RWPE1 (cell line): ENCODE measurements around the gene TXNDC5.

Experiments
- CTCF ChIA-PET: fragments of 350-600 bp; sonication (Branson Sonifier 250); formaldehyde crosslinking; extraction: SDS; loops from one replicate; lab custom pipeline; 2021; lab: Yijun Ruan, JAX
- POLR2A ChIA-PET: fragments of 400-600 bp; formaldehyde crosslinking; extraction: SDS; loops from one replicate; lab custom pipeline; 2020; ENCODE audit warnings: antibody characterized with exemption; ENCODE audit not compliant: low non-redundant PET; lab: Yijun Ruan, JAX
- DNase-seq: peaks from one replicate; pipeline ENCODE4 v3.0.0; 2012; ENCODE audit warnings: low spot score
- H3K27ac ChIP-seq: fragments of 450-650 bp; 2 replicates; pipeline ENCODE4 v1.5.1; 2017
- TF ChIP-seq, protein P1 (sequence below): fragments of 450-650 bp; conservative IDR thresholded peaks from 2 replicates; pipeline ENCODE4 v1.5.1; 2017; ENCODE audit warnings: low read depth, mild to moderate bottlenecking

TXNDC5 gene

DNA sequence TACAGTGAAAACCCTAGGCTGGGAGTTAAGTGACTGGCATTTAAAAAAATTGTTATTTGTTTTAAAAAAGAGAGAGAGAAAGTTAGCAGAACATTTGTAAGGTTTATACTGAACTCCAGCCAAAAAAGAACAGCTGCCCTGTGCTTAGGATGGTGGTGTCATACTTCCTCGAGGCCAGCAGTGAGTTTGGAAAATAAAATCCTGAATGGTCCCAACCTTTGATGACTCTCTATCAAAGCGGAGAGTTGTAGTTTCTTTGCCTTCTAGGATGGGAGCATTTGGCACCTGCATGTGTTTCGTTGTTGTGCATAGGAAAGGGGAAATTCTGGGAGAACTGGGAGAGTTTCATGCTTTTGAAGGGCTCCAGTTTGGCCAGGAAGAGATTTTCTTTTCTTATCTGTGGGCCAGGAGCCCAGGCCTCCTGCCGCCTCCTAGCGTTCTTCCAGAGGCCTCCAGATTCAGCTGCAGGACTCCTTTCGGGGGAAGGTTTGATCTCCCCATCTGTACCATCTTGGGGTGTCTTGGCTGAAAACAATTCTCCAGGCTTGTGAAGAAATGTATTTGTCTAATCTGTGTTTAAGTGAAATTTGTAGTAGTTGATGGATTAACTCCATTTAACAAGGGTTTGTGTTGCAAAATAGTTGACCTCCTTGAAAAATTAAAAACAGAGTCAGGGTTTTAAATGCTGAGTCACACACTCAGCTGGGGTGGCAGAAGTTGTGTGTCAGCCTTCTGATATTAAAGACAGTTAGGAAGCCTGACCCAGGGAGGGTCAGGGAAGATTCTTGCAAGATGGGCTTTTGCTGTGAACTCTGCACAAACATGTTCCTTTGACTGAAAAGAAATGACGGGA, 63.4 kb downstream of the TXNDC5 start:
- TF ChIP-seq, protein P1, sequence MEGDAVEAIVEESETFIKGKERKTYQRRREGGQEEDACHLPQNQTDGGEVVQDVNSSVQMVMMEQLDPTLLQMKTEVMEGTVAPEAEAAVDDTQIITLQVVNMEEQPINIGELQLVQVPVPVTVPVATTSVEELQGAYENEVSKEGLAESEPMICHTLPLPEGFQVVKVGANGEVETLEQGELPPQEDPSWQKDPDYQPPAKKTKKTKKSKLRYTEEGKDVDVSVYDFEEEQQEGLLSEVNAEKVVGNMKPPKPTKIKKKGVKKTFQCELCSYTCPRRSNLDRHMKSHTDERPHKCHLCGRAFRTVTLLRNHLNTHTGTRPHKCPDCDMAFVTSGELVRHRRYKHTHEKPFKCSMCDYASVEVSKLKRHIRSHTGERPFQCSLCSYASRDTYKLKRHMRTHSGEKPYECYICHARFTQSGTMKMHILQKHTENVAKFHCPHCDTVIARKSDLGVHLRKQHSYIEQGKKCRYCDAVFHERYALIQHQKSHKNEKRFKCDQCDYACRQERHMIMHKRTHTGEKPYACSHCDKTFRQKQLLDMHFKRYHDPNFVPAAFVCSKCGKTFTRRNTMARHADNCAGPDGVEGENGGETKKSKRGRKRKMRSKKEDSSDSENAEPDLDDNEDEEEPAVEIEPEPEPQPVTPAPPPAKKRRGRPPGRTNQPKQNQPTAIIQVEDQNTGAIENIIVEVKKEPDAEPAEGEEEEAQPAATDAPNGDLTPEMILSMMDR = no peak
- no peak for DNase-seq
- H3K27ac ChIP-seq = no peak overlapping the region
- POLR2A ChIA-PET = no interaction called here
- CTCF ChIA-PET = interaction anchor here (0.6 kb wide), 1 partner anchor 269 kb away, joined by 3 read pairs; no protein-coding TSS in a partner anchor

DNA sequence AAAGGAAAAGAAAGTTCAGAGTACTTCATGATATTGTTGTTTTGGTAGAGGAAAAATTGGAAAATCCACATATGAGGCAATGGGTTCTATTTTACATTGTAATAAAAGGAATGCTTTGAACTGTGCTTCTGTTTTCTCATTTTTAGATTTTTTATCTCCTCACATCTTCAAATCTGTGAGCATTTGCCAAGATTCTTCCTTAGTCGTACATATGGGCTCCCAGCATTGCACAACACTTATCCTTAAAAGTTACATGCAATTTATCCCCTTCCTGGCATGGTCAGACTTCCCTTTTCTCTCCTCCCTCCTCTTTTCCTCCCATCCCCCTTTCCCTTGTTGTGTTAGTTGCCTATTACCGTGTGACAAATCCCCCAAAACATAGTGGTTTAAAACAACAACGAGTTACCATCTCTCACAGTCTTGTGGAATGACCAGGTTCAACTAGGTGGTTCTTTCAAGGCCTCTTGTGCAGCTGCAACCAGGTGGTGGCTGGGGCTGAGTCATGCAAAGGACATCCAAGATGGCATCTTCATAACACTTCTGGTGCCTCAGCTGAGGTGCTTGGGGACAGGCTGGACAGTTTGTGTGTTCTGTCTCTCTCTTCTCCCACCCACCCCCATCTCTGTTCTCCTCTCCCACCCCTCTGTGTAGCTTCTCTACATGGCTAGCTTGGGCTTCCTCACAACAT, 68.7 kb downstream of the TXNDC5 start:
- ChIA-PET POLR2A (no interaction called here), CTCF (interaction anchor here (0.6 kb wide), 1 partner anchor 144 kb away, joined by 3 read pairs; no protein-coding TSS in a partner anchor)
- H3K27ac ChIP-seq = no peak overlapping the region
- DNase-seq = no peak
- TF ChIP-seq, protein P1 = no peak

DNA sequence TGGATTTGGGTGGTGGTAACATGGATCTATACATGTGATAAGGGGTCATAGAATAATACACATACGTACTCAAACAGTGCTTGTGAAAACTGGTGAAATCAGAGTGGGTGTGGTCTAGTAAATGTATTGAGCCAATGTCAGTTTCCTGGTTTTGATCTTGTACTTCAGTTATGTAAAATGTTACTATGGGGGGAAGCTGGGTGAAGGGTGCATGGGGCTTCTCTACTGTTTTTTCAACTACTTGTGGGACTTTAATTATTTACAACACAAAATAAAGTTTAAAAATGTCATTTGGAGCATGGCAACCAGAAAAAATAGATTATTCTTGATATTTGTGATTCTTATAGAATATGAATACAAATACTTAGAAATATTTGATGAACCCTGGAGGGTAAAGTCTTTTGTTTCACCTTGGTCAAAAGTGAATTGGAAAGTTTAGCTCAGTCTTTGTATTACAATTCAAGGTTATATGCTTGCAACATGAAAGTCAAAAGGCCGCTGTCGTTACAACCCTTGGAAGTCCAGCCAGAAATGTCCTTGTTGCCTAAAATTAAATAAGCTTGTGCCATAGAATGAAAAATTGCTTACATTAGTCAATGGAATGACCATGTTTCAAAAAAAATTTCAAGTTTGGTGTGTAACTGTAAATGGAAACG, 74.1 kb downstream of the TXNDC5 start:
- no peak for DNase-seq
- ChIA-PET POLR2A (no interaction called here), CTCF (no interaction called here)
- TF ChIP-seq, protein P1 = no peak
- no peak overlapping the region for H3K27ac ChIP-seq

DNA sequence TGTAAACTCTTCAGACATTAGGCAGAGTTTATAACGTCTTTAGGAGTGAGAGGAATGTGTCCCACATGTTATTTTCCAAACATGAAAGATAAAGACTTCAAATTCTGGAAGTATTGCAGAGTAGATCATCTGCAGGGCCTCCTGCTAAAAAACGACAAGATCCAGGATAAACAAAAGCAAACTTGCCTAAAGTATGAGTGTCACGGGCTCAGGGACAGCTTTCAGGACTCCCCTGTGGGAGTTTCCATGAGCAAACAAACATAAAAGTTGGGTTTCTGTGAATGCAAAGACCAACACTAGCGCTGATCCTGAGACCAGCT, 76.9 kb downstream of the TXNDC5 start:
- no peak for DNase-seq
- ChIA-PET CTCF (interaction anchor here (0.6 kb wide), 1 partner anchor 19 kb away, joined by 3 read pairs; no protein-coding TSS in a partner anchor), POLR2A (no interaction called here)
- TF ChIP-seq, protein P1 = no peak
- no peak overlapping the region for H3K27ac ChIP-seq

DNA sequence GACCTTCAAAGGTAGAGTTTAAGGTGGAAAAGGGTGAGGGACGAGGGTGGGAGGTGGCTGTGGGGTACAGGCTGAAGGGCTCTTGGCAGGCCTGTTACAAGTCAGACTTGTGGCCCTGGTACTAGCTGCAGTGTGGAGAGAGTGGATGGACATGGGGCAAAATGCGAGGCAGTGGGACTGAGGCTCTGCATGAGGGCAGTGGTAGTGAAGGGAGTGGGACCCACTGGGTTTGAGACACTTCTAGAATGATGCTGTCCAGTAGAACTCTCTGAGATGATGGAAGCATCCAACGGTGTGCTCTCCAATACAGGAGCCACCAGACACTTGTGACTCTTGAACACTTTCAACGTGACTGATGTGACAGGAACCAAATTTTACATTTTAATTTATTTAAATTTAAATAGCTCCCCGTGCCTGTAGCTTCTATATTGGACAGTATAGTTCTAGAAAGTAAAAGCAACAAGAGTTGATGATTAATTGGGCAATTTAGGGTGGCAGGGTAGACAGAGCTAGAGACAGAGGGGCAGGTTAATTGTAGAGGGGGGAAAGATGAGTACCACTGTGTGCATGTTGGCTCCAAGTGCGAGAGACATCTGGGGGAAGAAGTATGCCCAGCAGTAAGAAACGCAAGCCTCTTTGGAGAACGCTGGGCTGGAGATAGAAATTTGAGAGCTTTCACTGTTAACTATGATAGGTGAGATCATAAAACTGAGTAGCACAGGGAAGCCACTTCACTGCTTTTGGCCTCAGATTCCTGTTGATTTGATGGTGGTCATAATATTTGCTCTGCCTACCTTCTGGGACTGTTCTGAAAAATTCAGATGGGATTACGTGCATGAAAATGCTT, 77.5 kb downstream of the TXNDC5 start:
- ChIA-PET CTCF (interaction anchor here (0.6 kb wide), 1 partner anchor 20 kb away, joined by 3 read pairs; no protein-coding TSS in a partner anchor), POLR2A (no interaction called here)
- H3K27ac ChIP-seq = no peak overlapping the region
- no peak for DNase-seq
- TF ChIP-seq, protein P1 = no peak
